CD14-positive monocyte (primary cell): ENCODE measurements around the gene DOCK1. TPM values are rescaled to one million over a fixed set of nuclear protein-coding genes. Genes with fewer than 3 reads are reported as not detected.

ENCODE experiments used
- DNase-seq, 3 donors: peaks; one replicate each; pipeline ENCODE4 v3.0.0-alpha.2; 2011 to 2022
- H2AFZ ChIP-seq: 2 replicates; pipeline ENCODE4 v1.6.0; 2012; ENCODE audit warnings: mild to moderate bottlenecking, low read depth, low read length, inconsistent platforms; ENCODE audit not compliant: insufficient read depth, poor library complexity, severe bottlenecking
- H3K27ac ChIP-seq, 2 donors: 1 replicate in 1 of 2; 2 replicates in 1 of 2; pipeline ENCODE4 v1.5.1; 2012 to 2013; ENCODE audit warnings: low read length in 2 of 2, control low read depth in 1 of 2, inconsistent platforms in 1 of 2, low read depth in 1 of 2, mild to moderate bottlenecking in 1 of 2
- H3K27me3 ChIP-seq, 2 donors: one replicate each; pipeline versions ENCODE4 v1.6.0 to v1.6.1; 2011 to 2013; ENCODE audit warnings: low read length in 2 of 2; ENCODE audit not compliant: control insufficient read depth in 2 of 2, insufficient read depth in 2 of 2
- H3K36me3 ChIP-seq, 2 donors: replicated peaks in 1 of 2; 1 replicate in 1 of 2; 2 replicates in 1 of 2; pipeline versions ENCODE4 v1.5.1 to v1.6.1; 2012 to 2013; ENCODE audit warnings: low read length in 2 of 2, control low read depth in 1 of 2, inconsistent platforms in 1 of 2, mild to moderate bottlenecking in 1 of 2; ENCODE audit not compliant: insufficient read depth in 2 of 2, control insufficient read depth in 1 of 2
- H3K4me1 ChIP-seq, 2 donors: 1 replicate in 1 of 2; 2 replicates in 1 of 2; pipeline versions ENCODE4 v1.5.1 to v1.6.1; 2012 to 2013; ENCODE audit warnings: low read length in 2 of 2, control low read depth in 1 of 2, inconsistent platforms in 1 of 2, mild to moderate bottlenecking in 1 of 2, moderate library complexity in 1 of 2; ENCODE audit not compliant: insufficient read depth in 2 of 2, control insufficient read depth in 1 of 2
- H3K4me2 ChIP-seq: replicated peaks from 2 replicates; pipeline ENCODE3; 2012; ENCODE audit warnings: low read length, moderate library complexity, mild to moderate bottlenecking; ENCODE audit not compliant: poor library complexity, severe bottlenecking; ENCODE audit errors: extremely low read depth
- H3K4me3 ChIP-seq, 3 experiments: fragments of 200-600 bp in 1 of 3; sonication (generic) in 1 of 3; replicated peaks in 1 of 3; 1 replicate in 2 of 3; 2 replicates in 1 of 3; pipeline ENCODE4 v1.5.1; 2011 to 2013; ENCODE audit warnings: low read length in 3 of 3, mild to moderate bottlenecking in 3 of 3, control low read depth in 2 of 3, low read depth in 2 of 3, inconsistent platforms in 1 of 3, moderate library complexity in 1 of 3
- H3K79me2 ChIP-seq: 2 replicates; pipeline ENCODE4 v1.6.0; 2012; ENCODE audit warnings: mild to moderate bottlenecking, control low read depth, inconsistent platforms, low read length, moderate library complexity; ENCODE audit not compliant: insufficient read depth
- H3K9ac ChIP-seq: 2 replicates; pipeline ENCODE4 v1.6.0; 2017; ENCODE audit warnings: low read length, mild to moderate bottlenecking; ENCODE audit not compliant: insufficient read depth, poor library complexity, severe bottlenecking
- H3K9me3 ChIP-seq, 2 donors: replicated peaks in 1 of 2; 1 replicate in 1 of 2; 2 replicates in 1 of 2; pipeline versions ENCODE4 v1.5.1 to v1.6.1; 2012 to 2013; ENCODE audit warnings: low read length in 2 of 2, control low read depth in 1 of 2; ENCODE audit not compliant: control insufficient read depth in 1 of 2, insufficient read depth in 1 of 2
- H4K20me1 ChIP-seq: 2 replicates; pipeline ENCODE4 v1.6.0; 2012; ENCODE audit warnings: mild to moderate bottlenecking, low read length, control low read depth, moderate library complexity; ENCODE audit not compliant: insufficient read depth
- H3K27ac Mint-ChIP-seq, 7 donors: one replicate each; pipeline ENCODE4 v1.8.0; 2020; ENCODE audit warnings: mild to moderate bottlenecking in 7 of 7, mixed read lengths in 7 of 7, moderate library complexity in 6 of 7, inconsistent platforms in 2 of 7
- H3K27me3 Mint-ChIP-seq, 3 donors: one replicate each; pipeline ENCODE4 v1.8.0; 2021 to 2022; ENCODE audit warnings: low read depth in 3 of 3, mild to moderate bottlenecking in 3 of 3, mixed read lengths in 3 of 3, moderate library complexity in 3 of 3, inconsistent platforms in 1 of 3
- H3K36me3 Mint-ChIP-seq, 2 donors: one replicate each; pipeline ENCODE4 v1.8.0; 2020; ENCODE audit warnings: mixed read lengths in 2 of 2, inconsistent platforms in 1 of 2, mild to moderate bottlenecking in 1 of 2
- H3K4me1 Mint-ChIP-seq: one replicate; pipeline ENCODE4 v1.8.0; 2020; ENCODE audit warnings: mild to moderate bottlenecking, mixed read lengths
- H3K4me3 Mint-ChIP-seq, 2 donors: one replicate each; pipeline ENCODE4 v1.8.0; 2020; ENCODE audit warnings: mild to moderate bottlenecking in 2 of 2, mixed read lengths in 2 of 2, moderate library complexity in 1 of 2
- H3K9me3 Mint-ChIP-seq, 7 donors: one replicate each; pipeline ENCODE4 v1.8.0; 2020 to 2022; ENCODE audit warnings: mixed read lengths in 7 of 7, mild to moderate bottlenecking in 6 of 7, moderate library complexity in 6 of 7, inconsistent platforms in 2 of 7
- WGBS: methylation state at CpG from one replicate; pipeline ENCODE4 v1.1.5; 2013; ENCODE audit warnings: missing lambda C conversion rate; ENCODE audit not compliant: insufficient coverage; 5-methylcytosine and 5-hydroxymethylcytosine counted together
- intact Hi-C, 2 donors: fragments of 100-400 bp; cut with micrococcal nuclease; formaldehyde crosslinking; loops; one replicate each; pipeline versions ENCODE4 v1.15.0 to v1.15.1; 2023
- polyA plus RNA-seq, 3 donors: library from polyadenylated mRNA; depleted of rRNA in 1 of 3; unstranded in 2 of 3; stranded (reverse) in 1 of 3; fragments of 300-500 nt in 2 of 3; fragments of >200 nt in 1 of 3; fragmentation: Illumina TruSeq in 2 of 3; gene quantifications; 1 replicate in 2 of 3; 2 replicates in 1 of 3; pipeline ENCODE4 v1.2.3, GENCODE V29; 2012 to 2021
- TF ChIP-seq, protein P1 (sequence below): fragments of 200-600 bp; IDR thresholded peaks from one replicate; pipeline ENCODE4 v1.8.0; 2022; ENCODE audit warnings: antibody characterized with exemption, mild to moderate bottlenecking

Gene DOCK1
- polyA plus RNA-seq, 3 donors: 0.31 to 0.35 TPM; not detected in 1

DNA sequence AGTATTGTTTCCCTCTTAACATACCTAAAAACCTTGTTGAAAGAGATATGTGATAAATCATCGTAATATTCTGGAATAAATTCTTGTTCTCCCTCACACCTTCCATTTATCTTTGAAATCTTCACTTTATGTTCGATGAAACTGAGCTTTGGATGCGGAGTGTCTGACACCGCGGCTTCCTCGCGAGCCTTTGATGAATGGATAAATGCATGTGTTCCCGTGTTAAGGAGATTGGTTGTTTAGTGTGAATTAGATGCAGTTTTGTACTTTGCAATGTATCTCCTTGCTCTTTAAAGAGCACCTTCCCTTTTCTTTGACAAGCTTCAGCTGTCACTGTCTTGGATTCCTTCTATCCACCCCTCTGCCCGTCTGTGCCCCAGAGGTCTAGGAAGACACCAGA is 138.1 kb downstream of the DOCK1 start:
- TF ChIP-seq, protein P1, sequence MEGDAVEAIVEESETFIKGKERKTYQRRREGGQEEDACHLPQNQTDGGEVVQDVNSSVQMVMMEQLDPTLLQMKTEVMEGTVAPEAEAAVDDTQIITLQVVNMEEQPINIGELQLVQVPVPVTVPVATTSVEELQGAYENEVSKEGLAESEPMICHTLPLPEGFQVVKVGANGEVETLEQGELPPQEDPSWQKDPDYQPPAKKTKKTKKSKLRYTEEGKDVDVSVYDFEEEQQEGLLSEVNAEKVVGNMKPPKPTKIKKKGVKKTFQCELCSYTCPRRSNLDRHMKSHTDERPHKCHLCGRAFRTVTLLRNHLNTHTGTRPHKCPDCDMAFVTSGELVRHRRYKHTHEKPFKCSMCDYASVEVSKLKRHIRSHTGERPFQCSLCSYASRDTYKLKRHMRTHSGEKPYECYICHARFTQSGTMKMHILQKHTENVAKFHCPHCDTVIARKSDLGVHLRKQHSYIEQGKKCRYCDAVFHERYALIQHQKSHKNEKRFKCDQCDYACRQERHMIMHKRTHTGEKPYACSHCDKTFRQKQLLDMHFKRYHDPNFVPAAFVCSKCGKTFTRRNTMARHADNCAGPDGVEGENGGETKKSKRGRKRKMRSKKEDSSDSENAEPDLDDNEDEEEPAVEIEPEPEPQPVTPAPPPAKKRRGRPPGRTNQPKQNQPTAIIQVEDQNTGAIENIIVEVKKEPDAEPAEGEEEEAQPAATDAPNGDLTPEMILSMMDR: no peak
- no peak overlapping the region for H3K27ac ChIP-seq
- H3K4me3 ChIP-seq: no peak overlapping the region
- 80% methylated on average over 1 of the region's 9 CpGs for WGBS
- H3K27me3 ChIP-seq: no peaks in the 10 kb centered on the region
- no peaks in the 10 kb centered on the region for H3K9me3 ChIP-seq
- Mint-ChIP-seq H3K27ac (no peak overlapping the region), H3K4me1 (no peaks in the 10 kb centered on the region), H3K36me3 (no peaks in the 10 kb centered on the region), H3K4me3 (no peak overlapping the region), H3K9me3 (peaks cover 0 to 2% (median 0%) of the 10 kb centered on the region in 7 donors), H3K27me3 (peaks cover 0 to 1% (median 0%) of the 10 kb centered on the region in 3 donors)
- H3K9ac ChIP-seq: no peak overlapping the region
- H3K4me1 ChIP-seq: no peaks in the 10 kb centered on the region
- no peaks in the 10 kb centered on the region for H3K36me3 ChIP-seq
- H4K20me1 ChIP-seq: no peaks in the 10 kb centered on the region
- DNase-seq: no peak
- intact Hi-C loops: no loop called here
- H3K4me2 ChIP-seq: no peak overlapping the region
- H3K79me2 ChIP-seq: no peaks in the 10 kb centered on the region
- H2AFZ ChIP-seq: no peak overlapping the region

DNA sequence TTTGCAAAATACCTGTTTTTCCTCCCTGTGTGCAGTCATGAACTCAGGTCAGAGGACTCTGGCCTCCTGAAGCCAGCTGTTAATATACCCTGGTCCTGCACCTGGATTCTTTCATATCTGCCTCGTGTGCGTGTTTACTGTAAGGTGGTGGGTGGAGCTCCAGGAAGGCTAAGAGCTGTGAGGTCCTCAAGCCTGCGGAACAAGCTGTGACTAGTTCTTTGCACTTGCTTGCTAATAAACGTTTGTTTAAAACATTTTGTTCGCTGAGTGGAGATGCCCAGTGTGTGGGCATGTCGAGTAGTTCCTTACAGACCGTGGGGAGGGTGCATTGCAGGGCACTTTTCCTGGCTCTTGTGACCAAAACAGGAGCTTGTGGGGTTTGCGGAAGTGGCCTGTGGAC is 139.0 kb downstream of the DOCK1 start:
- Mint-ChIP-seq H3K27ac (no peak overlapping the region), H3K36me3 (no peaks in the 10 kb centered on the region), H3K4me1 (no peaks in the 10 kb centered on the region), H3K4me3 (no peak overlapping the region), H3K27me3 (peaks cover 0 to 1% (median 0%) of the 10 kb centered on the region in 3 donors), H3K9me3 (peaks cover 0 to 2% (median 0%) of the 10 kb centered on the region in 7 donors)
- no peak for DNase-seq
- intact Hi-C loops: no loop called here
- H2AFZ ChIP-seq: no peak overlapping the region
- no peaks in the 10 kb centered on the region for H3K27me3 ChIP-seq
- no peak overlapping the region for H3K4me2 ChIP-seq
- H4K20me1 ChIP-seq: no peaks in the 10 kb centered on the region
- H3K4me1 ChIP-seq: no peaks in the 10 kb centered on the region
- TF ChIP-seq, protein P1: no peak
- no peak overlapping the region for H3K4me3 ChIP-seq
- H3K9ac ChIP-seq: no peak overlapping the region
- no peaks in the 10 kb centered on the region for H3K9me3 ChIP-seq
- H3K36me3 ChIP-seq: no peaks in the 10 kb centered on the region
- no peak overlapping the region for H3K27ac ChIP-seq
- no peaks in the 10 kb centered on the region for H3K79me2 ChIP-seq
- 85% methylated on average over 7 of the region's 8 CpGs for WGBS
